H9 (cell line): ENCODE measurements around the gene SDK2. TPM values are rescaled to one million over a fixed set of nuclear protein-coding genes. Genes with fewer than 3 reads are reported as not detected.

Experiments used
- DNase-seq: peaks from one replicate; pipeline ENCODE4 v3.0.0-alpha.2; 2017
- H2AFZ ChIP-seq: one replicate; pipeline ENCODE4 v1.6.1; 2013; ENCODE audit warnings: mild to moderate bottlenecking, low read length, control low read depth, moderate library complexity
- H2AK5ac ChIP-seq: 2 replicates; pipeline ENCODE4 v1.6.1; 2013; ENCODE audit warnings: low read length, control low read depth, mixed read lengths; ENCODE audit not compliant: insufficient read length
- H2BK120ac ChIP-seq: one replicate; pipeline ENCODE4 v1.6.1; 2013; ENCODE audit warnings: low read depth, mild to moderate bottlenecking, low read length, control low read depth, inconsistent platforms; ENCODE audit not compliant: poor library complexity, severe bottlenecking
- H2BK12ac ChIP-seq: 2 replicates; pipeline ENCODE4 v1.6.1; 2013; ENCODE audit warnings: low read length, control low read depth, mixed read lengths, low read depth; ENCODE audit not compliant: insufficient read length
- H2BK15ac ChIP-seq: 2 replicates; pipeline ENCODE4 v1.6.1; 2013; ENCODE audit warnings: low read depth, low read length, control low read depth
- H2BK20ac ChIP-seq: one replicate; pipeline ENCODE4 v1.6.1; 2013; ENCODE audit warnings: low read depth, mild to moderate bottlenecking, low read length, control low read depth, inconsistent platforms; ENCODE audit not compliant: poor library complexity, severe bottlenecking
- H2BK5ac ChIP-seq: 2 replicates; pipeline ENCODE4 v1.6.1; 2013; ENCODE audit warnings: low read length, control low read depth, mixed read lengths; ENCODE audit not compliant: insufficient read length
- H3K14ac ChIP-seq: 2 replicates; pipeline ENCODE4 v1.6.1; 2013; ENCODE audit warnings: low read length, control low read depth; ENCODE audit not compliant: insufficient read depth
- H3K18ac ChIP-seq: 2 replicates; pipeline ENCODE4 v1.6.1; 2013; ENCODE audit warnings: low read depth, mild to moderate bottlenecking, mixed read lengths, low read length, control low read depth; ENCODE audit not compliant: insufficient read length
- H3K23ac ChIP-seq: 2 replicates; pipeline ENCODE4 v1.6.1; 2013; ENCODE audit warnings: low read length, control low read depth, mixed read lengths, low read depth; ENCODE audit not compliant: insufficient read length
- H3K23me2 ChIP-seq: 2 replicates; pipeline ENCODE4 v1.6.1; 2013; ENCODE audit warnings: low read depth, mild to moderate bottlenecking, mixed read lengths, low read length, control low read depth; ENCODE audit not compliant: insufficient read length, poor library complexity, severe bottlenecking
- H3K27ac ChIP-seq: 2 replicates; pipeline ENCODE4 v1.5.1; 2013; ENCODE audit warnings: low read length, control low read depth, mixed read lengths, low read depth; ENCODE audit not compliant: insufficient read length
- H3K27me3 ChIP-seq: 2 replicates; pipeline ENCODE4 v1.6.1; 2013; ENCODE audit warnings: low read length, control low read depth, inconsistent platforms; ENCODE audit not compliant: insufficient read depth
- H3K4ac ChIP-seq: 2 replicates; pipeline ENCODE4 v1.6.1; 2013; ENCODE audit warnings: low read depth, mild to moderate bottlenecking, control low read depth, inconsistent platforms, low read length, moderate library complexity
- H3K4me1 ChIP-seq: 2 replicates; pipeline ENCODE4 v1.6.1; 2013; ENCODE audit warnings: low read length, control low read depth, inconsistent platforms; ENCODE audit not compliant: insufficient read depth
- H3K4me2 ChIP-seq: 2 replicates; pipeline ENCODE4 v1.6.1; 2013; ENCODE audit warnings: low read length, control low read depth, mixed read lengths; ENCODE audit not compliant: insufficient read length, insufficient read depth
- H3K56ac ChIP-seq: 2 replicates; pipeline ENCODE4 v1.6.1; 2013; ENCODE audit warnings: low read depth, mild to moderate bottlenecking, mixed read lengths, low read length, control low read depth; ENCODE audit not compliant: insufficient read length
- H3K79me1 ChIP-seq: 2 replicates; pipeline ENCODE4 v1.6.1; 2013; ENCODE audit warnings: low read depth, mild to moderate bottlenecking, moderate library complexity, low read length, control low read depth, inconsistent platforms; ENCODE audit not compliant: insufficient read depth, poor library complexity, severe bottlenecking
- H3K79me2 ChIP-seq: 2 replicates; pipeline ENCODE4 v1.6.1; 2013; ENCODE audit warnings: low read length, control low read depth, inconsistent platforms; ENCODE audit not compliant: insufficient read depth
- H3K9ac ChIP-seq: 2 replicates; pipeline ENCODE4 v1.6.1; 2013; ENCODE audit warnings: low read length, control low read depth, mixed read lengths; ENCODE audit not compliant: insufficient read length; ENCODE audit errors: extremely low read depth
- H3K9me3 ChIP-seq: one replicate; pipeline ENCODE4 v1.6.1; 2013; ENCODE audit warnings: low read depth, low read length, inconsistent platforms; ENCODE audit not compliant: control insufficient read depth
- H3T11ph ChIP-seq: one replicate; pipeline ENCODE4 v1.6.1; 2013; ENCODE audit warnings: mild to moderate bottlenecking, low read length, control low read depth, inconsistent platforms
- H4K20me1 ChIP-seq: one replicate; pipeline ENCODE4 v1.6.1; 2013; ENCODE audit not compliant: control insufficient read depth, insufficient read length, insufficient read depth
- H4K5ac ChIP-seq: 2 replicates; pipeline ENCODE4 v1.6.1; 2013; ENCODE audit warnings: low read depth, mild to moderate bottlenecking, mixed read lengths, low read length, control low read depth; ENCODE audit not compliant: insufficient read length
- H4K8ac ChIP-seq: replicated peaks from 2 replicates; pipeline ENCODE4 v1.6.1; 2013; ENCODE audit warnings: low read length, control low read depth, mixed read lengths, low read depth; ENCODE audit not compliant: insufficient read length
- H4K91ac ChIP-seq: 2 replicates; pipeline ENCODE4 v1.6.1; 2013; ENCODE audit warnings: low read depth, mild to moderate bottlenecking, moderate library complexity, mixed read lengths, low read length, control low read depth; ENCODE audit not compliant: insufficient read length
- H3K27ac Mint-ChIP-seq, 3 experiments: 2 replicates in 2 of 3; 3 replicates in 1 of 3; pipeline ENCODE4 v1.8.0; 2020 to 2021; ENCODE audit warnings: mixed read lengths in 3 of 3, mild to moderate bottlenecking in 1 of 3, moderate library complexity in 1 of 3
- H3K27me3 Mint-ChIP-seq: 2 replicates; pipeline ENCODE4 v1.8.0; 2021; ENCODE audit warnings: low read depth, mild to moderate bottlenecking, moderate library complexity, mixed read lengths
- H3K36me3 Mint-ChIP-seq, 3 experiments: 2 replicates in 2 of 3; 3 replicates in 1 of 3; pipeline ENCODE4 v1.8.0; 2020 to 2021; ENCODE audit warnings: low read depth in 3 of 3, mixed read lengths in 3 of 3; ENCODE audit not compliant: insufficient read depth in 1 of 3
- H3K4me1 Mint-ChIP-seq, 2 experiments: 2 replicates each; pipeline ENCODE4 v1.8.0; 2020; ENCODE audit warnings: mixed read lengths in 2 of 2
- H3K4me3 Mint-ChIP-seq, 2 experiments: 2 replicates in 1 of 2; 3 replicates in 1 of 2; pipeline ENCODE4 v1.8.0; 2020 to 2021; ENCODE audit warnings: mild to moderate bottlenecking in 2 of 2, mixed read lengths in 2 of 2, moderate library complexity in 1 of 2
- H3K9me3 Mint-ChIP-seq, 2 experiments: 2 replicates in 1 of 2; 3 replicates in 1 of 2; pipeline ENCODE4 v1.8.0; 2020; ENCODE audit warnings: mild to moderate bottlenecking in 2 of 2, mixed read lengths in 2 of 2, moderate library complexity in 1 of 2
- WGBS: extraction: QIAGEN DNeasy Blood & Tissue Kit; methylation state at CpG from one replicate; pipeline ENCODE4 v1.1.7; 2013; ENCODE audit warnings: missing lambda C conversion rate, low lambda C conversion rate, mixed read lengths; ENCODE audit not compliant: insufficient read length; ENCODE audit errors: extremely low coverage; 5-methylcytosine and 5-hydroxymethylcytosine counted together
- total RNA-seq: library from RNA; stranded (reverse); gene quantifications from 2 replicates; pipeline ENCODE4 v1.2.1, GENCODE V29; 2021
- TF ChIP-seq, protein P1 (sequence below): fragments of 200-600 bp; sonication (generic); conservative IDR thresholded peaks from 3 replicates; pipeline ENCODE4 v1.8.0; 2021; ENCODE audit warnings: antibody characterized with exemption, mild to moderate bottlenecking

The SDK2 gene
- total RNA-seq, 1 experiment from 2014 or later = 9.1 TPM

DNA sequence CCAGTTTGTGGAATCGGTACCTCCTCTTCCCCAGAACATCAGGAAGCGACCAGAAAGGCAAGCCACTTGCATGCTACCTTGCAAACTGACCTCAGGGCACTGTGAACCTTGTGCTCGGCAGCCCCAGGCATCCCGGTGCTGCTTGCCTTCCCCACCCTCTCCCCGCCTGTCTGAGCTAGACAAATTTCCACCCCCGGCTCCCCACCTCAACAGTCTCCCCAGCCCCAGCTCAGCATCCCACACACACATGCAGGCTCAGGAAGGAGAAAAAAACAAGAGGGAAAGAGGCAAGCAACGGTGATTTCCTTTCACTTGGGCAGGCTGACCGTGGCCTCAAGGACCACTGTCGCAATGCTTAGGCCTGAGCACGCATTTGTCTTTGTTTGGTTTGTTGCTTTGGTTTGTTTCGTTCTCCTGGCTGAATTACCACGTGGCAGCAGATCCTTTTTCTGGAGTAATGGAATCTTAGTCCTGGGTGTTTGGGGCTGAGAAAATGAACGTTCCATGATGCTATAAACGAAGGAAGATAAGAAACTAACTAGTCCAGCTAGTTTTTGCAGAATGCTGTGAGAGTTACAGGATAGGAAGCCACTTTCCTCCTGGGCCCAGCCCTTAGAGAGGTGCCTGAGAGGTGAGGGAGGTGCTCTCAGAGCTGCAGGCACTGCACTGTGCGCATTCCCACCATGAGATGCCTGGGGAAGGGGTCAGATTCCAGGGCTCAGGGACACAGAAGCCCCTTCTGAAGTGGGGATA lies 27.9 kb downstream of the SDK2 start:
- Histone ChIP-seq H3K4ac (no peak overlapping the region), H3K9ac (no peak overlapping the region), H3K56ac (no peak overlapping the region), H3K14ac (0 out of 2 replicates have a peak overlapping the region, but pooled peaks have one; percentile 2), H3K9me3 (no peaks in the 10 kb centered on the region), H3T11ph (no peak overlapping the region), H3K18ac (no peak overlapping the region), H3K27me3 (no peaks in the 10 kb centered on the region), H2BK15ac (no peak overlapping the region), H4K20me1 (peaks cover 2% of the 10 kb centered on the region), H2BK120ac (no peak overlapping the region), H3K23me2 (no peaks in the 10 kb centered on the region), H4K91ac (no peak overlapping the region), H3K79me1 (no peaks in the 10 kb centered on the region), H3K27ac (no peak overlapping the region), H2AK5ac (no peak overlapping the region), H2BK5ac (no peak overlapping the region), H3K79me2 (no peaks in the 10 kb centered on the region), H3K4me1 (peaks cover 12% of the 10 kb centered on the region), H2BK20ac (no peak overlapping the region), H4K5ac (no peak overlapping the region), H2AFZ (no peak overlapping the region), H4K8ac (no peak overlapping the region), H2BK12ac (no peak overlapping the region), H3K23ac (no peak overlapping the region), H3K4me2 (no peak overlapping the region)
- peaks cover 21 to 23% of the 10 kb centered on the region in 2 experiments for H3K9me3 Mint-ChIP-seq
- H3K4me1 Mint-ChIP-seq = peaks cover 45 to 59% of the 10 kb centered on the region in 2 experiments
- peak overlapping the region in 2 of 3 experiments; percentile 80 to 82; a peak in 4 of 7 replicates for H3K27ac Mint-ChIP-seq
- no peak for DNase-seq
- WGBS = no CpG with 5 or more reads among the region's 15 CpGs
- peaks cover 2% of the 10 kb centered on the region for H3K27me3 Mint-ChIP-seq
- peak overlapping the region in 1 of 2 experiments; percentile 23; a peak in 3 of 5 replicates for H3K4me3 Mint-ChIP-seq
- TF ChIP-seq, protein P1, sequence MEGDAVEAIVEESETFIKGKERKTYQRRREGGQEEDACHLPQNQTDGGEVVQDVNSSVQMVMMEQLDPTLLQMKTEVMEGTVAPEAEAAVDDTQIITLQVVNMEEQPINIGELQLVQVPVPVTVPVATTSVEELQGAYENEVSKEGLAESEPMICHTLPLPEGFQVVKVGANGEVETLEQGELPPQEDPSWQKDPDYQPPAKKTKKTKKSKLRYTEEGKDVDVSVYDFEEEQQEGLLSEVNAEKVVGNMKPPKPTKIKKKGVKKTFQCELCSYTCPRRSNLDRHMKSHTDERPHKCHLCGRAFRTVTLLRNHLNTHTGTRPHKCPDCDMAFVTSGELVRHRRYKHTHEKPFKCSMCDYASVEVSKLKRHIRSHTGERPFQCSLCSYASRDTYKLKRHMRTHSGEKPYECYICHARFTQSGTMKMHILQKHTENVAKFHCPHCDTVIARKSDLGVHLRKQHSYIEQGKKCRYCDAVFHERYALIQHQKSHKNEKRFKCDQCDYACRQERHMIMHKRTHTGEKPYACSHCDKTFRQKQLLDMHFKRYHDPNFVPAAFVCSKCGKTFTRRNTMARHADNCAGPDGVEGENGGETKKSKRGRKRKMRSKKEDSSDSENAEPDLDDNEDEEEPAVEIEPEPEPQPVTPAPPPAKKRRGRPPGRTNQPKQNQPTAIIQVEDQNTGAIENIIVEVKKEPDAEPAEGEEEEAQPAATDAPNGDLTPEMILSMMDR = no peak
- peaks cover 9 to 30% (median 16%) of the 10 kb centered on the region in 3 experiments for H3K36me3 Mint-ChIP-seq
